ACC112 (cell line): ENCODE measurements around the gene TPSB2.
"Not testable (repeated sequence)": the region's sequence is repeated elsewhere in the genome, so short reads cannot be mapped to it uniquely, and the experiment has no call there.

Experiments used
- H2AFZ ChIP-seq: fragments of 200-600 bp; sonication (generic); one replicate; pipeline ENCODE4 v1.6.0; 2017; ENCODE audit warnings: antibody characterized with exemption, low read length; ENCODE audit not compliant: unreplicated experiment
- H3K27ac ChIP-seq: fragments of 200-600 bp; sonication (generic); 2 replicates; pipeline ENCODE4 v1.5.1; 2014; ENCODE audit warnings: low read depth, mild to moderate bottlenecking, antibody characterized with exemption, low read length, moderate library complexity
- H3K27me3 ChIP-seq: fragments of 200-600 bp; sonication (generic); 2 replicates; pipeline ENCODE4 v1.6.1; 2014; ENCODE audit warnings: mild to moderate bottlenecking, antibody characterized with exemption, low read length, moderate library complexity, mixed read lengths; ENCODE audit not compliant: insufficient read depth
- H3K36me3 ChIP-seq: fragments of 200-600 bp; sonication (generic); 2 replicates; pipeline ENCODE4 v1.6.1; 2016; ENCODE audit warnings: mild to moderate bottlenecking, antibody characterized with exemption, low read length, moderate library complexity, mixed read lengths; ENCODE audit not compliant: insufficient read depth
- H3K4me1 ChIP-seq: fragments of 200-600 bp; sonication (generic); one replicate; pipeline ENCODE4 v1.6.1; 2016; ENCODE audit warnings: low read length, mixed read lengths; ENCODE audit not compliant: insufficient read depth, unreplicated experiment, control insufficient read depth
- H3K4me3 ChIP-seq: fragments of 200-600 bp; sonication (generic); 2 replicates; pipeline ENCODE4 v1.5.1; 2014; ENCODE audit warnings: mild to moderate bottlenecking, low read depth, low read length
- H3K79me2 ChIP-seq: fragments of 200-600 bp; sonication (generic); one replicate; pipeline ENCODE4 v1.6.0; 2016; ENCODE audit warnings: low read length; ENCODE audit not compliant: control insufficient read depth, unreplicated experiment, insufficient read depth

The TPSB2 gene

GRCh38 chr16:1208239-1208830, 21.6 kb downstream of the TPSB2 start:
- H3K27me3 ChIP-seq, result no peaks in the 10 kb centered on the region
- H3K4me3 ChIP-seq, result no peak overlapping the region
- H3K4me1 ChIP-seq, result no peaks in the 10 kb centered on the region
- H3K36me3 ChIP-seq, result no peaks in the 10 kb centered on the region
- no peak overlapping the region for H2AFZ ChIP-seq
- H3K79me2 ChIP-seq, result no peaks in the 10 kb centered on the region
- H3K27ac ChIP-seq, result no peak overlapping the region

DNA sequence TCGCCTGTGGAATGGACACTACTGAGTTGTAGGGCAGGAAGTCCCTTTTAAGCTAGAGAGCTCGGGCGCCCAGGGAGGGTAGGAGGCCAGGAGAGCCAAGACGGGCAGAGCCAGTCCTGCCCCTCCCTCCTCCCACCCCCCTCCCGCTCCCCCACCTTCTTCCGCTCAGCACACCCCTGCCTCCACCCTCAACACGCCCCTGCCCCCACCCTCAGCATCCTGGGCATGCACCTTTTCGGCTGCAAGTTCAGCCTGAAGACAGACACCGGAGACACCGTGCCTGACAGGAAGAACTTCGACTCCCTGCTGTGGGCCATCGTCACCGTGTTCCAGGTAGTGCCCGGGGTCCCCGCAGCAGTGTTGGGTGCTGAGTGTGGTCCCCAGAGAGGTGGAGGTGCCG, 23.2 kb downstream of the TPSB2 start:
- Histone ChIP-seq H2AFZ (no peak overlapping the region), H3K4me3 (no peak overlapping the region), H3K27ac (no peak overlapping the region), H3K4me1 (no peaks in the 10 kb centered on the region), H3K36me3 (no peaks in the 10 kb centered on the region), H3K79me2 (no peaks in the 10 kb centered on the region), H3K27me3 (no peaks in the 10 kb centered on the region)

- H3K4me1 ChIP-seq, result no peaks in the 10 kb centered on the region
- no peak overlapping the region for H3K27ac ChIP-seq
- H3K27me3 ChIP-seq, result no peaks in the 10 kb centered on the region
- H2AFZ ChIP-seq, result no peak overlapping the region
- H3K79me2 ChIP-seq, result no peaks in the 10 kb centered on the region
- no peaks in the 10 kb centered on the region for H3K36me3 ChIP-seq
- H3K4me3 ChIP-seq, result no peak overlapping the region
These were observed 23.7 kb downstream of the TPSB2 start for GRCh38 chr16:1206326-1206725.

DNA sequence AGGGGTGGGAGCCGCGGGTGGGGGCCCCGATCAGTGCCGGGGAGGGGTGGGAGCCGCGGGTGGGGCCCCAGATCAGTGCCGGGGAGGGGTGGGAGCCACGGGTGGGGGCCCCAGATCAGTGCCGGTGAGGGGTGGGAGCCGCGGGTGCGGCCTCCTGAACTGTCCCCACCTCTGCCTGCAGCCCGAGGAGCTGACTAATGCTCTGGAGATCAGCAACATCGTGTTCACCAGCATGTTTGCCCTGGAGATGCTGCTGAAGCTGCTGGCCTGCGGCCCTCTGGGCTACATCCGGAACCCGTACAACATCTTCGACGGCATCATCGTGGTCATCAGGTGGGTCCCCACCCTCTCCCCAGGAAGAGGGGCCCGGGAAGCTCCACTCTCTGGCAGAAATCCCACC, 25.1 kb downstream of the TPSB2 start:
- Histone ChIP-seq H3K4me1 (no peaks in the 10 kb centered on the region), H2AFZ (no peak overlapping the region), H3K27ac (no peak overlapping the region), H3K79me2 (no peaks in the 10 kb centered on the region), H3K4me3 (no peak overlapping the region), H3K36me3 (no peaks in the 10 kb centered on the region), H3K27me3 (no peaks in the 10 kb centered on the region)

- Histone ChIP-seq H3K79me2 (no peaks in the 10 kb centered on the region), H3K27ac (no peak overlapping the region), H3K36me3 (no peaks in the 10 kb centered on the region), H2AFZ (no peak overlapping the region), H3K27me3 (no peaks in the 10 kb centered on the region), H3K4me3 (no peak overlapping the region), H3K4me1 (no peaks in the 10 kb centered on the region)
These were observed 27.7 kb downstream of the TPSB2 start for GRCh38 chr16:1202274-1202673.

- no peak overlapping the region for H3K4me3 ChIP-seq
- H3K27me3 ChIP-seq, result no peaks in the 10 kb centered on the region
- H3K27ac ChIP-seq, result no peak overlapping the region
- no peak overlapping the region for H2AFZ ChIP-seq
- no peaks in the 10 kb centered on the region for H3K79me2 ChIP-seq
- H3K36me3 ChIP-seq, result no peaks in the 10 kb centered on the region
- no peaks in the 10 kb centered on the region for H3K4me1 ChIP-seq
These were observed 28.5 kb downstream of the TPSB2 start for GRCh38 chr16:1201444-1201843.

GRCh38 chr16:1200014-1200627, 29.9 kb downstream of the TPSB2 start:
- H3K4me3 ChIP-seq, result no peak overlapping the region
- no peaks in the 10 kb centered on the region for H3K4me1 ChIP-seq
- no peaks in the 10 kb centered on the region for H3K79me2 ChIP-seq
- no peak overlapping the region for H3K27ac ChIP-seq
- no peaks in the 10 kb centered on the region for H3K27me3 ChIP-seq
- H2AFZ ChIP-seq, result no peak overlapping the region
- H3K36me3 ChIP-seq, result no peaks in the 10 kb centered on the region

DNA sequence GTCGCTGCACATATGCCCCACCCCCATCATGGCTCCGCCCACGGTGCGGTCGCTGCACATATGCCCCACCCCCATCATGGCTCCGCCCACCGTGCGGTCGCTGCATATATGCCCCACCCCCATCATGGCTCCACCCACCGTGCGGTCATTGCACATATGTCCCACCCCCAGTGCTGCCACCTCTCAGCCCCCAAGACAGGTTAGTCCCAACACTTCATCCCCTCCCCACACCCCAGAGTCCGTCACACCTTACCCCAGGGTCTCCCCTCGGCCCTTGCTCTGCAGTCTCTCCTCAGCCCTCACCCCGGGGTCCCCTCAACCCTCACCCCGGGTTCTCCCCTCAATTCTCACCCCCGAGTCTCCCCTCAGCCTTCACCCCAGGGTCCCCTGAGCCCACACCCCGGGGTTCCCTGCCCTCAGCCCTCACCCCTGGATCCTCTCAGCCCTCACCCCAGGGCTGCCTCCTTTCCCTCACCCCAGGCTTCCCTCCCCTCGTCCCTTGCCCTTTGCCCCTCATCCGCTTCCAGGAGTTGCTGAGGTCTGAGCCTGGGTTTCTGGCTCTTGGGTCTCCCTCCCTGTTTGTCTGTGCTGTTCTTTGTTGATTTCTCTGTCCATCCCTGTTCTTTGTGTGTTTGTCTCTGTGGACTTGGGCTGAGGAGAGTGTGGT, 30.5 kb downstream of the TPSB2 start:
- Histone ChIP-seq H2AFZ (no peak overlapping the region), H3K36me3 (no peaks in the 10 kb centered on the region), H3K27ac (no peak overlapping the region), H3K4me1 (no peaks in the 10 kb centered on the region), H3K79me2 (no peaks in the 10 kb centered on the region), H3K4me3 (no peak overlapping the region), H3K27me3 (no peaks in the 10 kb centered on the region)

GRCh38 chr16:1198671-1199346, 31.2 kb downstream of the TPSB2 start:
- not testable (repeated sequence) for H3K27ac ChIP-seq, H2AFZ ChIP-seq, H3K4me3 ChIP-seq, H3K79me2 ChIP-seq, H3K36me3 ChIP-seq, H3K27me3 ChIP-seq, H3K4me1 ChIP-seq

DNA sequence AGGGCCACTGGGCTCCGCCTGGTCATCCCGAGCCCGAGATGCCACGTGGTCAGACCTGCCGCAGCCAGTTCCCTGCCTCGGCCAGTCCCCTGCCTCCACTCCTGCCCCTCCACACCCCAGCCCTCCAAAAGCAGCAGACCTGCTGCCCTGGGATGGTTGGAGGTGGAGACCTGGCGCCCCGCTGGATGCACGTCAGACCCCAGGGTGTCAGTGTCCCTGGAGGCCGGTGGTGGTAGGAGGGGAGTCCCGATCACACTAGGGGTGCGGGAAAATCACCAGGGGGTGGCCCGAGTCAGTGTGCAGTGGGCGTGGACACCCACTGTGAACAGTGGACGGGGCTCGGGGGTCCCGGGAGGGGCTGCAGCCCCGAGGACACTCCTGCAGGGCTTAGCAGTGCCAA, 31.8 kb downstream of the TPSB2 start:
- no peak overlapping the region for H3K27ac ChIP-seq
- H3K36me3 ChIP-seq, result no peaks in the 10 kb centered on the region
- no peak overlapping the region for H2AFZ ChIP-seq
- H3K79me2 ChIP-seq, result no peaks in the 10 kb centered on the region
- no peaks in the 10 kb centered on the region for H3K27me3 ChIP-seq
- H3K4me3 ChIP-seq, result no peak overlapping the region
- H3K4me1 ChIP-seq, result no peaks in the 10 kb centered on the region
